IPS DF 6.9 (cell line): Measurements from ENCODE around the gene CREBBP.

Experiments
- DNase-seq: peaks from one replicate; pipeline ENCODE4 v3.0.0-alpha.2; 2013; ENCODE audit warnings: low read depth, low spot score
- H3K27ac ChIP-seq: one replicate; pipeline ENCODE4 v1.5.1; 2013; ENCODE audit warnings: low read length, control low read depth
- H3K27me3 ChIP-seq: 2 replicates; pipeline ENCODE4 v1.6.1; 2013; ENCODE audit warnings: mild to moderate bottlenecking, low read length; ENCODE audit not compliant: control insufficient read depth, insufficient read depth
- H3K36me3 ChIP-seq: 2 replicates; pipeline ENCODE4 v1.6.1; 2013; ENCODE audit warnings: low read length; ENCODE audit not compliant: control insufficient read depth, insufficient read depth
- H3K4me1 ChIP-seq: 2 replicates; pipeline ENCODE4 v1.6.1; 2013; ENCODE audit warnings: low read length; ENCODE audit not compliant: control insufficient read depth, insufficient read depth
- H3K4me3 ChIP-seq: 2 replicates; pipeline ENCODE4 v1.5.1; 2013; ENCODE audit warnings: mild to moderate bottlenecking, low read length
- H3K9me3 ChIP-seq: 2 replicates; pipeline ENCODE4 v1.6.1; 2013; ENCODE audit warnings: low read length, inconsistent platforms; ENCODE audit not compliant: control insufficient read depth, insufficient read depth
- WGBS: extraction: QIAGEN DNeasy Blood & Tissue Kit; methylation state at CpG from one replicate; pipeline ENCODE4 v1.1.7; 2013; ENCODE audit warnings: mixed read lengths, missing lambda C conversion rate; ENCODE audit not compliant: insufficient read length, insufficient coverage; 5-methylcytosine and 5-hydroxymethylcytosine counted together

Gene CREBBP

GRCh38 chr16:3872216-3872895 is 8.2 kb downstream of the CREBBP start:
- DNase-seq = no peak
- peaks cover 14% of the 10 kb centered on the region for H3K4me1 ChIP-seq
- H3K27ac ChIP-seq = no peak overlapping the region
- no peak overlapping the region for H3K4me3 ChIP-seq
- H3K9me3 ChIP-seq = no peaks in the 10 kb centered on the region
- H3K36me3 ChIP-seq = peaks cover 4% of the 10 kb centered on the region; the same call in 1 of the 2 replicates
- H3K27me3 ChIP-seq = no peaks in the 10 kb centered on the region
- WGBS = no CpG with 5 or more reads among the region's 12 CpGs

- Histone ChIP-seq H3K4me3 (no peak overlapping the region), H3K9me3 (no peaks in the 10 kb centered on the region), H3K27me3 (no peaks in the 10 kb centered on the region), H3K4me1 (peaks cover 11% of the 10 kb centered on the region), H3K36me3 (peaks cover 4% of the 10 kb centered on the region; the same call in 1 of the 2 replicates), H3K27ac (no peak overlapping the region)
- DNase-seq = no peak
- no CpG with 5 or more reads among the region's 3 CpGs for WGBS
These were observed 11.5 kb downstream of the CREBBP start for GRCh38 chr16:3868967-3869366.

- no peaks in the 10 kb centered on the region for H3K9me3 ChIP-seq
- no peak for DNase-seq
These were observed 12.0 kb downstream of the CREBBP start for GRCh38 chr16:3868556-3868955.

GRCh38 chr16:3866703-3867431 is 13.6 kb downstream of the CREBBP start:
- no CpG with 5 or more reads among the region's 4 CpGs for WGBS
- Histone ChIP-seq H3K9me3 (no peaks in the 10 kb centered on the region), H3K27ac (no peak overlapping the region), H3K4me3 (no peak overlapping the region), H3K27me3 (no peaks in the 10 kb centered on the region), H3K36me3 (no peaks in the 10 kb centered on the region), H3K4me1 (peaks cover 3% of the 10 kb centered on the region; the same call in 1 of the 2 replicates)
- DNase-seq = no peak

More at GRCh38 chr16:3868556-3868955, 12.0 kb downstream of the CREBBP start:
- Histone ChIP-seq H3K4me3 (no peak overlapping the region), H3K36me3 (peaks cover 4% of the 10 kb centered on the region; the same call in 1 of the 2 replicates), H3K27me3 (no peaks in the 10 kb centered on the region), H3K27ac (no peak overlapping the region), H3K4me1 (peaks cover 11% of the 10 kb centered on the region)
- no CpG with 5 or more reads among the region's 8 CpGs for WGBS

- Histone ChIP-seq H3K27ac (no peak overlapping the region), H3K4me1 (peaks cover 3% of the 10 kb centered on the region; the same call in 1 of the 2 replicates)
- no CpG with 5 or more reads among the region's 3 CpGs for WGBS
These were observed 15.3 kb downstream of the CREBBP start for GRCh38 chr16:3865241-3865640.

GRCh38 chr16:3864562-3864961 is 16.0 kb downstream of the CREBBP start:
- WGBS = no CpG with 5 or more reads among the region's 5 CpGs
- H3K4me1 ChIP-seq = peaks cover 3% of the 10 kb centered on the region; the same call in 1 of the 2 replicates

More at GRCh38 chr16:3865241-3865640, 15.3 kb downstream of the CREBBP start:
- Histone ChIP-seq H3K27me3 (no peaks in the 10 kb centered on the region), H3K36me3 (no peaks in the 10 kb centered on the region), H3K9me3 (no peaks in the 10 kb centered on the region), H3K4me3 (no peak overlapping the region)
- no peak for DNase-seq

GRCh38 chr16:3863587-3863986 is 16.9 kb downstream of the CREBBP start:
- whole genome bisulfite sequencing = no CpG with 5 or more reads among the region's 5 CpGs
- Histone ChIP-seq H3K27me3 (no peaks in the 10 kb centered on the region), H3K4me3 (no peak overlapping the region), H3K36me3 (no peaks in the 10 kb centered on the region), H3K27ac (no peak overlapping the region), H3K9me3 (no peaks in the 10 kb centered on the region), H3K4me1 (peaks cover 3% of the 10 kb centered on the region; the same call in 1 of the 2 replicates)
- DNase-seq = no peak

More at GRCh38 chr16:3864562-3864961, 16.0 kb downstream of the CREBBP start:
- H3K36me3 ChIP-seq = no peaks in the 10 kb centered on the region
- no peaks in the 10 kb centered on the region for H3K9me3 ChIP-seq
- no peak for DNase-seq
- no peak overlapping the region for H3K27ac ChIP-seq
- no peak overlapping the region for H3K4me3 ChIP-seq
- no peaks in the 10 kb centered on the region for H3K27me3 ChIP-seq

GRCh38 chr16:3861808-3862451 is 18.6 kb downstream of the CREBBP start:
- Histone ChIP-seq H3K9me3 (no peaks in the 10 kb centered on the region), H3K27ac (no peak overlapping the region), H3K4me1 (peaks cover 2% of the 10 kb centered on the region), H3K27me3 (no peaks in the 10 kb centered on the region), H3K36me3 (no peaks in the 10 kb centered on the region), H3K4me3 (no peak overlapping the region)
- no peak for DNase-seq
- WGBS = no CpG with 5 or more reads among the region's 12 CpGs

GRCh38 chr16:3859889-3860288 is 20.6 kb downstream of the CREBBP start:
- Histone ChIP-seq H3K4me1 (peaks cover 2% of the 10 kb centered on the region), H3K4me3 (no peak overlapping the region), H3K27me3 (no peaks in the 10 kb centered on the region), H3K36me3 (no peaks in the 10 kb centered on the region), H3K27ac (no peak overlapping the region), H3K9me3 (no peaks in the 10 kb centered on the region)
- no CpG with 5 or more reads among the region's 7 CpGs for WGBS
- DNase-seq = no peak

- Histone ChIP-seq H3K4me1 (peaks cover 2% of the 10 kb centered on the region), H3K9me3 (no peaks in the 10 kb centered on the region), H3K36me3 (no peaks in the 10 kb centered on the region), H3K27ac (no peak overlapping the region), H3K27me3 (no peaks in the 10 kb centered on the region), H3K4me3 (no peak overlapping the region)
- no peak for DNase-seq
These were observed 21.7 kb downstream of the CREBBP start for GRCh38 chr16:3858801-3859200.
